Nephron progenitor cell (in vitro differentiated cells): ENCODE measurements around the gene NEK8.

ENCODE experiments used
- DNase-seq: peaks from one replicate; pipeline ENCODE4 v3.0.0; 2021
- H3K27ac Mint-ChIP-seq: 2 replicates; pipeline ENCODE4 v1.8.0; 2021; ENCODE audit warnings: mild to moderate bottlenecking, moderate library complexity, mixed read lengths
- H3K27me3 Mint-ChIP-seq: 2 replicates; pipeline ENCODE4 v1.8.0; 2021; ENCODE audit warnings: mild to moderate bottlenecking, low read depth, mixed read lengths; ENCODE audit not compliant: poor library complexity
- H3K36me3 Mint-ChIP-seq: 2 replicates; pipeline ENCODE4 v1.8.0; 2021; ENCODE audit warnings: low read depth, mixed read lengths
- H3K4me1 Mint-ChIP-seq: 2 replicates; pipeline ENCODE4 v1.8.0; 2021; ENCODE audit warnings: mixed read lengths
- H3K4me3 Mint-ChIP-seq: 2 replicates; pipeline ENCODE4 v1.8.0; 2021; ENCODE audit warnings: mild to moderate bottlenecking, moderate library complexity, mixed read lengths
- H3K9me3 Mint-ChIP-seq: 2 replicates; pipeline ENCODE4 v1.8.0; 2021; ENCODE audit warnings: mild to moderate bottlenecking, moderate library complexity, mixed read lengths
- CTCF ChIP-seq: fragments of 200-600 bp; sonication (generic); IDR thresholded peaks from 2 replicates; pipeline ENCODE4 v1.5.0; 2021; ENCODE audit warnings: antibody characterized with exemption

The NEK8 gene

GRCh38 chr17:28738680-28739384, 10.2 kb downstream of the NEK8 start:
- Mint-ChIP-seq H3K27me3 (no peaks in the 10 kb centered on the region), H3K36me3 (peaks cover 10% of the 10 kb centered on the region), H3K4me1 (peaks cover 30% of the 10 kb centered on the region), H3K9me3 (no peaks in the 10 kb centered on the region), H3K27ac (peak overlapping the region; percentile 68), H3K4me3 (no peak overlapping the region)
- TF ChIP-seq CTCF = no peak
- no peak for DNase-seq

- H3K4me1 Mint-ChIP-seq = peaks cover 32% of the 10 kb centered on the region
- DNase-seq = no peak
- H3K9me3 Mint-ChIP-seq = no peaks in the 10 kb centered on the region
- H3K27ac Mint-ChIP-seq = no peak overlapping the region
- H3K27me3 Mint-ChIP-seq = no peaks in the 10 kb centered on the region
- TF ChIP-seq CTCF = no peak
- H3K36me3 Mint-ChIP-seq = peaks cover 10% of the 10 kb centered on the region
- no peak overlapping the region for H3K4me3 Mint-ChIP-seq
Observed at GRCh38 chr17:28740406-28741357, 12.1 kb downstream of the NEK8 start.

GRCh38 chr17:28741358-28742349, 13.1 kb downstream of the NEK8 start:
- Mint-ChIP-seq H3K4me3 (no peak overlapping the region), H3K36me3 (peaks cover 10% of the 10 kb centered on the region), H3K27me3 (no peaks in the 10 kb centered on the region), H3K9me3 (no peaks in the 10 kb centered on the region), H3K27ac (no peak overlapping the region), H3K4me1 (peaks cover 41% of the 10 kb centered on the region)
- DNase-seq = no peak
- TF ChIP-seq CTCF = no peak

GRCh38 chr17:28743243-28744103, 14.9 kb downstream of the NEK8 start, which contains the start of gene TRAF4:
TRAF4 (plus strand) TSS chr17:28744011; CDS start chr17:28744113, 102 bp downstream.
- Mint-ChIP-seq H3K4me3 (peak within 1 kb of the TSS; percentile 92), H3K27ac (peak within 1 kb of the TSS; percentile 98), H3K36me3 (peaks cover 11% of the 10 kb centered on the region), H3K9me3 (no peaks in the 10 kb centered on the region), H3K4me1 (peaks cover 38% of the 10 kb centered on the region), H3K27me3 (no peaks in the 10 kb centered on the region)
- no peak for TF ChIP-seq CTCF
- DNase-seq = peak; percentile 87
